ENCODE data around the gene XCL2.

- TF ChIP-seq, protein P1, sequence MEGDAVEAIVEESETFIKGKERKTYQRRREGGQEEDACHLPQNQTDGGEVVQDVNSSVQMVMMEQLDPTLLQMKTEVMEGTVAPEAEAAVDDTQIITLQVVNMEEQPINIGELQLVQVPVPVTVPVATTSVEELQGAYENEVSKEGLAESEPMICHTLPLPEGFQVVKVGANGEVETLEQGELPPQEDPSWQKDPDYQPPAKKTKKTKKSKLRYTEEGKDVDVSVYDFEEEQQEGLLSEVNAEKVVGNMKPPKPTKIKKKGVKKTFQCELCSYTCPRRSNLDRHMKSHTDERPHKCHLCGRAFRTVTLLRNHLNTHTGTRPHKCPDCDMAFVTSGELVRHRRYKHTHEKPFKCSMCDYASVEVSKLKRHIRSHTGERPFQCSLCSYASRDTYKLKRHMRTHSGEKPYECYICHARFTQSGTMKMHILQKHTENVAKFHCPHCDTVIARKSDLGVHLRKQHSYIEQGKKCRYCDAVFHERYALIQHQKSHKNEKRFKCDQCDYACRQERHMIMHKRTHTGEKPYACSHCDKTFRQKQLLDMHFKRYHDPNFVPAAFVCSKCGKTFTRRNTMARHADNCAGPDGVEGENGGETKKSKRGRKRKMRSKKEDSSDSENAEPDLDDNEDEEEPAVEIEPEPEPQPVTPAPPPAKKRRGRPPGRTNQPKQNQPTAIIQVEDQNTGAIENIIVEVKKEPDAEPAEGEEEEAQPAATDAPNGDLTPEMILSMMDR (conservative IDR thresholded peaks at IDR 0.05; ENCODE audit: low read depth, low read length) = no peak
- TF ChIP-seq RCOR1 (IDR thresholded peaks at IDR 0.05; ENCODE audit: insufficient replicate concordance, low read length) (no peak), POLR2A (IDR thresholded peaks at IDR 0.05; ENCODE audit: low read depth, low read length) (no peak), RAD21 (IDR thresholded peaks at IDR 0.05; ENCODE audit: low read length) (no peak), SMC3 (IDR thresholded peaks at IDR 0.05; ENCODE audit: low read depth, low read length) (no peak), RFX5 (IDR thresholded peaks at IDR 0.05; ENCODE audit: low read depth, low read length) (no peak), BHLHE40 (IDR thresholded peaks at IDR 0.05; ENCODE audit: low read depth, low read length) (no peak), CEBPB (IDR thresholded peaks at IDR 0.05; ENCODE audit: low read depth, low read length) (no peak), MAFK (IDR thresholded peaks at IDR 0.05; ENCODE audit: low read depth, low read length) (no peak)
- TF ChIP-seq, protein P2, sequence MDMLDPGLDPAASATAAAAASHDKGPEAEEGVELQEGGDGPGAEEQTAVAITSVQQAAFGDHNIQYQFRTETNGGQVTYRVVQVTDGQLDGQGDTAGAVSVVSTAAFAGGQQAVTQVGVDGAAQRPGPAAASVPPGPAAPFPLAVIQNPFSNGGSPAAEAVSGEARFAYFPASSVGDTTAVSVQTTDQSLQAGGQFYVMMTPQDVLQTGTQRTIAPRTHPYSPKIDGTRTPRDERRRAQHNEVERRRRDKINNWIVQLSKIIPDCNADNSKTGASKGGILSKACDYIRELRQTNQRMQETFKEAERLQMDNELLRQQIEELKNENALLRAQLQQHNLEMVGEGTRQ (IDR thresholded peaks at IDR 0.05; ENCODE audit: low read depth, low read length) = no peak
These were observed 33.7 kb downstream of the XCL2 start for GRCh38 chr1:168509875-168510791.
